Putamen (tissue), 1 donor: ENCODE data around the gene CYFIP1.

Experiments used
- DNase-seq: peaks from one replicate; pipeline ENCODE4 v3.0.0-alpha.2; 2016; ENCODE audit warnings: low spot score

Gene CYFIP1

DNA sequence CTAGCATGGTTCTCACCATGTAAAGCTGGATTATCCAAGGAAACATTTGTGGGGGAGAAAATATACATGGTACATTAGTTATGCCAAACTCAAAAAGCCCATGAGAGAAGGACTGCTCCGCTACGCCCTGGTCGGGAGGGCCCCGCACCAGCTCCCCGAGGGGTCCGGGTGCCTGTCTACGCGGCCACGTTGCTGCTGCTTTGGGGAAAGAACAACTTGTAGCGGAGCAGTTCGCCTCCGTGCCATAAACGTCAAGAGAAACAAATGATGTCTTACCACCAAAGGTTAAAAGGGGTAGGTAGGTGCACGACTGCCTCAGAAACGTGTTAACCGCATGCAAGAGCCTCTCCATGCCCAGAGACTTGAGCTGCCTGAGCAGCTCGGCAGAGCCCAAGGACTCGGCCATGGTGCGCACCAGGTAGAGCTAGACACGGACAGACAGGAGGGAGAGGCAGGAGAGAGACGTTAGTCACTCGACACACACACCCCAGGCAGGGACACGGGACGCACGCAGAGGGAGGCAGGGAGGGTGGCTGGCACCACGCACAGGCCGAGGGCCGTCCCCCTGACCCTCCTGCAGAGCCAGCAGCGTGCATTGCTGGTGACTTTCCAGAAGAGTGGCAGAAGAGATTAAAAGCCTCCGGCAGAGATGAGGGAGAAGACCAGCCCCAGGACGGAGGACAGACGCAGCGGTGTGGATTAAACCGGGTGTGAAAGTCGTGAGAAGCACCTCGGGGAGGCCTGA lies 63.4 kb downstream of the CYFIP1 start:
- no peak for DNase-seq

DNA sequence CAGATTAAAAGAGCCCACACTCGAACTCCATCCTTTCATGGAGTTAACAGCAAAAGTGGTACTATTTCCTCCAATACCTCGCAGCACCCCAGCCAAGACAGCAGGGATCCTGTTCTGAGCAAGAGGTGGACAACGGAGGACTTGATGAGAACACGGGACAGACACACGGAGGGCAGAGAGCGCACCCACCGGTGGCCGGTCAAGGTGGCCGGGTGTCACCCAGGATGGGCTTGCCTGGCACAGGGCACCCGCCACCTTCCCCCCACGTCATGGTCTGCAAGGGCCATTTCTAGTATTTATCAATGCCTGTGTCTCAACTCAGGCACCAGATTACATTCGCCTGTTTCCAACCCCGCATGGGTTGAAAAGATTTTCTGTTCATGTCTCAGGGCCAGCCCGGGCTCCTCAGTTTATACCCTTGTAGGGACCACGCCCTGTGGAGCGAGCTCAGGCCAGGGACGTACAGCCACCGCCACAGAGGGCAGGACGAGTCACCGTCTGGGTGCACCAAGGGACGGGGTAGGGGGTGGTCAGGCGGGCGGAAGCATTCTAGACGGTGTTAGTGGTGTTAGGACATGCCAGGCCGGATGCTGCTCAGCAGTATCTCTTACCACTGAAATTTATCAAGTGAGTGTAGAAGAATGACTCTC lies 64.2 kb downstream of the CYFIP1 start:
- DNase-seq: no peak

DNA sequence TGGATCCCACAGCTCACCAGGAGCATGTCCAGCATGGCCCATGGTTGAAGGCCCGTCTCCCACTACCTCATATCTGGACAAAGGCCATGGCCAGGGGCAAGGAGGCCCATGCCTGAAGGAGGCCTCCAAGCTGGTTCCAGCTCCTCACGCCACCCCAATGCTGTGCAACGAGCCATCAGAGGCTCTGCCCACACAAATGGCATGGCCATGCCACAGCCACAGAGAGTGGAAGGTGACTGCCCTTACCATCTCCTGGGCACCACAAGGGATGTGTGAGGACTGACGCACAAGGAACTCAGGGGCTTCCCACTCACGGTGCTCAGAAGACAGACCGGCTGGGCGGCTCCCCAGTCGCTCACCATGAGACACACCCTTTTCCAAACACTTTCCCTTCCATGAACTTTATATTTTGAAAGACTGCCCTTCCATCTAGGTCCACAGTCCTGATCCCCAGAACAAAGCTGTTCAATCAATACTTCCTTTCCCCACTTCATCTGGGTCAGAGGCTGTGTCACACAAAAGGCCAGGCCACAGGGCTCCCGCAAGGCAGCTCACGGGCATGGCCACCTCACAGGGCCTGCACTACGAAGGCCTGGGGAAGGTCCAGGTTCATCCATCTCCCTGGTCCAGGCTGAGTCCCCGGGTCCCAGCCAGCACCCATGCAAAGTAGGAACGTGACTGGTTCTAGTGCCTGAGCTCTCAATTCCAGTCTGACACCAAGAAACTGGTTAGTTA lies 66.4 kb downstream of the CYFIP1 start:
- DNase-seq: no peak

DNA sequence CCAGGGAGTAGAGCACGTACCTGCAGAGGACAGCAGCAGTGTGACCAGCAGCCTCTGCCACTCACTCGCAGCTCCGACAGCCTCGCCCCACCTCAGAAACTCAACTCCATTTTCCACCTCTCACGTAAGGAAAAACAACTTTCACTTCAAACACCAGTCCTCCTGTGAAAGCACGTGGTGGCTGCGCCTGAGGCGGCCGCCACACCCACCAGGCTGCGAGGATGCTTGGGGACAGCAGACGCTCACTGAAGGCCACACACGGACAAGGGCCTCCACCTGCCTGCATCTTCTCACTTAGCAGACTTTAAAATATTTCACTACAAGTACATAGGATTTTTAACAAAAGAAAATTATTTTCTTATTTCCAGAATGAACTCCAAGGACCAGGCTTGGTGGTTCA lies 67.9 kb downstream of the CYFIP1 start:
- DNase-seq: no peak

- DNase-seq: no peak
Measured at GRCh38 chr15:22911306-22911705, 68.9 kb downstream of the CYFIP1 start.

GRCh38 chr15:22908830-22909229 lies 71.3 kb downstream of the CYFIP1 start:
- no peak for DNase-seq

- no peak for DNase-seq
Measured at GRCh38 chr15:22907161-22907950, 72.8 kb downstream of the CYFIP1 start.

DNA sequence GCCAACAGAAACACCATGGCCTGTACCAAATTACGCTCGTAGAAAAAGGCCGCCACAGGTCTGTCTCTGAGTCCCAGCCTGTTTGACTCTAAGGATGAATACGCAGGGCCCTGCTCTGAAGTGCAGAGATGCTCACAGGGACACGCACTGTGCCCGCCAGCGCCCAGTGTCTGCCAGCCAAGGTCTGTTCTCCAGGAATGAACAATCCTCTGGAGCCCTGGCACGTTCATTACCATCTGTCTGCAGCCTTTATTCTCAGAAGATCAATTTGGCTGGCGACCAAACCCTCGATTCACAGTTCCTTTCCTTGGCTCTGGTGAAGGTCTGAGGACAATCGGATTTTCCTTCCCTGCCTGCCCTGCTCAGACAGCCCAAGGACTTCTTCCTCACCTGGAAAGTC lies 75.4 kb downstream of the CYFIP1 start:
- no peak for DNase-seq

- no peak for DNase-seq
Measured at GRCh38 chr15:22903961-22904534, 76.1 kb downstream of the CYFIP1 start.

DNA sequence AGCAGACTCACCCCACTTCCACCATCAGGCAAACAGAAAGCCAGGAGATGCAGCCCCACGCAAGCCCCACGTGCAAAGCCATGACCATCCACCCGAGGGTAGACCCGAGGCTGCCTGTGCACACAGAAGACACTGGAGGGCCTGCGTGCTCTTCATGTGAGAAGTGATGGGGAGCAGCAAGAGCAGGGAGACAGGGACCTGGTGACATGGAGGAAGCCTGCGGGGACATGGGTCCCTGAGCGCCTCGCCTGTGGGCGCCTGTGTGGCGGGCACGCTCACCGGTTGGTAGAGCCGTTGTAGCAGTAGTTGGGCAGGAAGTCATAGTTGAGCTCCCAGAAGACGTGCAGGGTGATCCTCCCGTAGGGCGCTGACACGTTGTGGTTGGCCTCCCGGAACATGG lies 76.7 kb downstream of the CYFIP1 start:
- no peak for DNase-seq

DNA sequence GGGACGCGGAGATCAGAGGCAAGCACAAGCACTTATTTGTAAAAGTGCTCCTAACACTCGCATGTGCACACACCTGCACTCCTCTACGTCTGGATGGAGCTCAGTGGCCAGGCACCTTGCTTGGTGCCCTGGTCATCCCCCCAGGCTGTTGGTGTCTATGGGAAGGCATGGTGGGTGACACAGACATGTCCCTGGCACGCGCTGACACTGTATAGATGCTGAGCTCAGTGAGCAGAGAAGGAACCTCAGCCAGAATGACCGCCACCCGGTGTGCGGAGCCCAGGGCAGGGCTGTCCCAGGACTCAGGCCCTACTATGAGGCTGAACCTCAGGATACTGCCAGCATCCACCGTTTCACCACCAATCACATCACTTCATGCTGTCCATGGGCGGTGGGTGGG lies 77.2 kb downstream of the CYFIP1 start:
- no peak for DNase-seq

- no peak for DNase-seq
Measured at GRCh38 chr15:22902578-22902977, 77.6 kb downstream of the CYFIP1 start.

DNA sequence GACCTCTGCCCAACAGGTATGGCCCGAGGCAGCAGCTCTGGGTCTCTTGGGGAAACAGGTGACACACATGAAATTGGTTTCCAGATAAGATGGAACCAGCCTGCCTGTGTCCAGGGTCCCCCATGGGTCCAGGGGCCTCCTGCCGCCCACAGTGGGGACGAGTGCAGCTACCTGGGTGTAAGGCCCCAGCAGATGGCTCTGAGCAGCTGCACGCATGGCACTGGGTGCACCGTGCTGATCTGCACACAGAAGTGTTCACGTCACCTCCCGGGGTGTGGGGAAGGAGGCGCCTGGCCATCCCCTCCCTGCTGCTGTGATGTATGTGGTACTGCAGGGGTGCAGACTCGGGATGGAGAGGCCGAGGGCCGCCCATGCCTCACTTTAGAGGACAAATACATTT lies 78.1 kb downstream of the CYFIP1 start:
- DNase-seq: no peak

- DNase-seq: no peak
Measured at GRCh38 chr15:22895465-22896190, 84.5 kb downstream of the CYFIP1 start.

DNA sequence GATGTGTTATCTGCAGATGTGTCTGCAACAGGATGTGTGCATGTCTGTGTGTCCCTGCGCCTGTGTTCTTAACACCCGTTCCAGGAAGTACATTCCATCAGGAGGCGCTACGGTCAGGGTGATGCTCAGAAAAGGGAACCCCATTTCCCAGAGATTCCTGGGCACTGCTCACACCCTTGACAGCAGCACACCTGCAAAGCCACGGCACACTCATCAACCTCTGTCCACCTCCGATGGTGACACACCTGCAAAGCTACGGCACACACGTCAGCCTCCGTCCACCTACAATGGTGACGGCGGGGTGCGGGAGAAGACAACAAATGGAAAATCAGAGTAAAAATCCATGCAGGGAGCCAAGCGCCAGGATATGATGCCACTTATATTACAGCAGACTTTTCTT lies 86.3 kb downstream of the CYFIP1 start:
- no peak for DNase-seq

GRCh38 chr15:22893081-22893480 lies 87.1 kb downstream of the CYFIP1 start:
- DNase-seq: no peak

- no peak for DNase-seq
Measured at GRCh38 chr15:22892333-22892732, 87.8 kb downstream of the CYFIP1 start.

DNA sequence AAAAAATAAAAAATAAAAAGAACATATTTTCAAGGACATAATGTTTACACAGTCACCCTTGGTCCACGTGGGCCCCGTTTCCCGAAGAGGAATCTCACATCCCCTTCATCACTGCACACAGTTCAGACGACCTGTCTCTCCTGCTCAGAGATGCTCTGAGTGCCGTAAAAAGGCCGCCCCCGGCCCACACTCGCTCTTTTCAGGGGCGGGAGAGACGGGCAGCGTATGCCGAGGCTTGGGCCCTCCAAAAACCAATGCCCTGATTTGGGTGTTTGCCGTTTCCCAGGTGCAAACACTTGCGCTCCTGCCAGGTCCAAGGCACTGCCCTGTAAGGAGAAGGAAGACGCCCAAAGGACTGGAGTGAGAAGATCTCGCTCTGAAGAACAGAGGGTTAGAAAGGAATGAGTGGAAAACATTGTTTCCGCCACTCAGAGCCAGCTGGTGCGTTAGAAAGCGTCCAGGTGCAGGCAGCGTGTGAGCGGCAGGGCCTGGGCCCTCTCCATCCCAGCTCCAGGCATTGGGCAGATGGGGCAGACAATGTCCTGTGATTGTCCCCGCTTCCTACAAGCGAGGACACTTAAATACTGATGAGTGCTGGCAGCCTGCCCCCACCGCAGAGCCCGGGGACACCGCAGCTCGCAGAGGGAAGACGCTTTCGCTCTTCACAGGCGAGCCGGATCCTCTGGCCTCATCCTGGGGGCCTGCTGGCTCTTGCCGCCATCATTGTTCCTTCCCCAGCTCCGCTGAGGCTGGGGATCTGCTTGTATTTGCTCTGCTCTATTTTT lies 88.5 kb downstream of the CYFIP1 start:
- no peak for DNase-seq

DNA sequence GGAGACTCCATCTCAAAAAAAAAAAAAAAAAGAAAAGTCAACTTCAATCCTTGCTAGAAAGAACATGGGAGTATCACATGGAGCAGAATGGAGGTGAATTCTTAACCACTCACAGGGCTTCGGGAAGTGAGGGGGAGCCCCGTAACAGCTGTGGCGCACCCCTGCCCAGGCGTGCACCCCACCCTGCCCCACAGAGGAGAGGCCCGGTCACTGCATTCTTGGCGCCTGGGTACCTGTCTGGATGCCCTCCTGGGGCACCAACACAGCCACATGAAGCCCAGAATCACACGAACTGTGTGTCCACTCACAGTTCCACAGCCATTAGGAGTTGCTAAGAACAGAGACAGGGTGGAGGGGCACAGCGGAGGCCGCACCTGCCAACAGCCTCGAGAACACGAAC lies 89.9 kb downstream of the CYFIP1 start:
- no peak for DNase-seq

- no peak for DNase-seq
Measured at GRCh38 chr15:22889146-22889818, 90.9 kb downstream of the CYFIP1 start.
